K562 (cell line): ENCODE results near the gene SKAP1. TPM values are rescaled to one million over a fixed set of nuclear protein-coding genes. Genes with fewer than 3 reads are reported as not detected.

Experiments
- BHLHE40 ChIP-seq: IDR thresholded peaks from 2 replicates; pipeline ENCODE4 v1.6.1; 2011; ENCODE audit warnings: low read length, improper control_type of control experiment
- BRCA1 ChIP-seq, 2 experiments: fragments of 450-650 bp in 1 of 2; sonication (generic) in 1 of 2; formaldehyde crosslinking in 1 of 2; IDR thresholded peaks; 2 replicates each; pipeline versions ENCODE4 v1.5.0 to v1.6.1; 2017 to 2020; ENCODE audit warnings: mild to moderate bottlenecking in 1 of 2, missing genetic modification reagents in 1 of 2
- CBFB ChIP-seq: sonication (generic); formaldehyde crosslinking; IDR thresholded peaks from 2 replicates; pipeline ENCODE4 v1.4.0; 2020; ENCODE audit warnings: mild to moderate bottlenecking, missing genetic modification reagents
- DDX20 ChIP-seq: fragments of 450-650 bp; IDR thresholded peaks from 2 replicates; pipeline ENCODE4 v1.6.1; 2016; ENCODE audit warnings: missing genetic modification characterization, low read depth, mild to moderate bottlenecking, missing compliant biosample characterization, moderate library complexity
- ELF1 ChIP-seq: fragments of 200-800 bp; sonication (Bioruptor generic); IDR thresholded peaks from 2 replicates; pipeline ENCODE4 v1.6.1; 2016; ENCODE audit warnings: missing genetic modification characterization, missing compliant biosample characterization
- ETV1 ChIP-seq: fragments of 450-650 bp; conservative IDR thresholded peaks from 2 replicates; pipeline ENCODE4 v1.6.1; 2016; ENCODE audit warnings: missing genetic modification characterization, control low read depth, low read depth, missing compliant biosample characterization
- FOXA3 ChIP-seq, 2 experiments: fragments of 450-650 bp in 1 of 2; sonication (generic) in 1 of 2; formaldehyde crosslinking; IDR thresholded peaks in 1 of 2; conservative IDR thresholded peaks in 1 of 2; 2 replicates each; pipeline versions ENCODE4 v1.4.0 to v1.8.0; 2020 to 2022; ENCODE audit warnings: mild to moderate bottlenecking in 2 of 2, missing genetic modification reagents in 1 of 2
- JUN ChIP-seq, 2 experiments: sonication (generic) in 1 of 2; formaldehyde crosslinking in 1 of 2; IDR thresholded peaks; 2 replicates each; pipeline versions ENCODE4 v1.6.1 to v1.8.0; 2012 to 2022; ENCODE audit warnings: borderline replicate concordance in 2 of 2, mild to moderate bottlenecking in 2 of 2, improper control_type of control experiment in 1 of 2, low read depth in 1 of 2, low read length in 1 of 2, missing genetic modification reagents in 1 of 2
- KAT8 ChIP-seq: fragments of 450-650 bp; IDR thresholded peaks from 2 replicates; pipeline ENCODE4 v1.6.1; 2016; ENCODE audit warnings: low read depth, mild to moderate bottlenecking
- NFE2 ChIP-seq: IDR thresholded peaks from 2 replicates; pipeline ENCODE4 v1.6.1; 2014; ENCODE audit warnings: antibody characterized with exemption, low read depth
- NFIC ChIP-seq: fragments of 450-650 bp; IDR thresholded peaks from 2 replicates; pipeline ENCODE4 v1.6.1; 2017; ENCODE audit warnings: mild to moderate bottlenecking, inconsistent platforms
- PML ChIP-seq: IDR thresholded peaks from 2 replicates; pipeline ENCODE4 v1.6.1; 2012; ENCODE audit warnings: low read length, inconsistent platforms
- TEAD2 ChIP-seq: fragments of 450-650 bp; IDR thresholded peaks from 2 replicates; pipeline ENCODE4 v1.6.1; 2016; ENCODE audit warnings: missing genetic modification characterization, control low read depth, missing compliant biosample characterization
- polyA plus RNA-seq, 8 experiments: library from polyadenylated mRNA; depleted of rRNA in 4 of 8; stranded (reverse) in 5 of 8; unstranded in 3 of 8; fragments of >200 nt; fragmentation: Nextera tagmentation in 2 of 8; fragmentation: Illumina TruSeq in 1 of 8; extraction: Ambion mirVana in 2 of 8; extraction: Trizol in 1 of 8; gene quantifications; 2 replicates each; pipeline versions ENCODE4 v1.2.1 to v1.2.3, GENCODE V29; 2011 to 2014; ENCODE audit warnings: inconsistent platforms in 1 of 8, missing spikeins in 1 of 8
- total RNA-seq, 7 experiments: library from RNA; depleted of rRNA in 6 of 7; stranded (reverse); fragments of >200 nt in 6 of 7; fragmentation: Illumina TruSeq in 2 of 7; extraction: Trizol in 2 of 7; gene quantifications; 2 replicates each; pipeline versions ENCODE4 v1.2.1 to v1.2.3, GENCODE V29; 2011 to 2021; ENCODE audit warnings: low replicate concordance in 1 of 7
- TF ChIP-seq, protein P1 (sequence below): fragments of 200-600 bp; sonication (generic); IDR thresholded peaks from one replicate; pipeline ENCODE4 v1.6.1; 2012; ENCODE audit warnings: mild to moderate bottlenecking, low read depth, low read length, inconsistent platforms
- TF ChIP-seq, protein P2 (sequence below): sonication (generic); formaldehyde crosslinking; IDR thresholded peaks from 2 replicates; pipeline ENCODE4 v1.8.0; 2023; ENCODE audit warnings: mild to moderate bottlenecking, missing genetic modification reagents

The SKAP1 gene
- total and polyA plus RNA-seq, 9 of the 15 experiments (the other 6 are each of a cell fraction or from before 2014, with no cell fraction given), result 0.06 to 0.80 (median 0.10) TPM; not detected in 4

DNA sequence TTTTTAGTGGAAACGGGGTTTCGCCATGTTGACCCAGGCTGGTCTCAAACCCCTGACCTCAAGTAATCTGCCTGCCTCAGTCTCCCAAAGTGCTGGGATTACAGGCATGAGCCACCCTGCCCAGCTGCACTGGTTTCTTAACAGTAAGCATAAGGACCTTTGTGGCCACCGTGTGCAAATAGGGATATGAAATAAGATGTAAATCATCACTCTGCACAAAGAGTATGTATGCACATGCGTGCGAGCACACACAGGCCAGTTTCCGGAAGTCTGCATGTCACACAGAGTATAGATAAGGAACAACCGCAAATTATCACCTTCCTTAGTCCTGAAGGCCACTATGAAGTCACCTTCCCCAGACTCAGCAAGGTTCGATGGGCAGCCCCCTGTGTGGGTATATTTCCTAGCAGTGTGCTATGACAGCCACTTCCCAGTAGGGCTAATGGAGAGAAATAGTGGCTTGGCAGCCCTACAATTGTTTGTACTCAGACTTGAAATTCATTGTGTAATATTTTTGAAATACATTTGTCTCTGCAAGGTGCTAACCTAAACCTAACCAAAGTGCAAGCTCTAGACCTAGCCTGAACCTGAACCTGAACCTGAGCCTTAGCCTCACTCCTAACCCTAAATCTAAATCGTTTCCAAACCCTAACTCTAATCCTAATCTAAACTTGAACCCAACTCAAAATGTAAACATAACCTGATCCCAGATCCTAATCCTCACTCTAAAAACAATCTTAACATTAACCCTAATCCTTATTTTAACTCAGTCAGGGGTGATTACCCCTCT lies 48.4 kb upstream of the SKAP1 start (continued):
- TF ChIP-seq NFE2, result peak; percentile 35; the same call in 1 of the 2 replicates
- peak; percentile 91 for TF ChIP-seq ELF1 (tag)
- TF ChIP-seq BHLHE40, result peak; percentile 85
- TF ChIP-seq CBFB (CRISPR knock-in tag), result peak; percentile 98
- TF ChIP-seq TEAD2, result no peak
- no peak for TF ChIP-seq DDX20 (tag)
- peak; percentile 85 for TF ChIP-seq JUN (IDR thresholded peaks at IDR 0.05; ENCODE audit: borderline replicate concordance, low read depth, low read length)
- TF ChIP-seq JUN (CRISPR knock-in tag; IDR thresholded peaks at IDR 0.05; ENCODE audit: borderline replicate concordance), result no peak
- TF ChIP-seq ETV1 (tag), result peak; percentile 99
- TF ChIP-seq, protein P1, sequence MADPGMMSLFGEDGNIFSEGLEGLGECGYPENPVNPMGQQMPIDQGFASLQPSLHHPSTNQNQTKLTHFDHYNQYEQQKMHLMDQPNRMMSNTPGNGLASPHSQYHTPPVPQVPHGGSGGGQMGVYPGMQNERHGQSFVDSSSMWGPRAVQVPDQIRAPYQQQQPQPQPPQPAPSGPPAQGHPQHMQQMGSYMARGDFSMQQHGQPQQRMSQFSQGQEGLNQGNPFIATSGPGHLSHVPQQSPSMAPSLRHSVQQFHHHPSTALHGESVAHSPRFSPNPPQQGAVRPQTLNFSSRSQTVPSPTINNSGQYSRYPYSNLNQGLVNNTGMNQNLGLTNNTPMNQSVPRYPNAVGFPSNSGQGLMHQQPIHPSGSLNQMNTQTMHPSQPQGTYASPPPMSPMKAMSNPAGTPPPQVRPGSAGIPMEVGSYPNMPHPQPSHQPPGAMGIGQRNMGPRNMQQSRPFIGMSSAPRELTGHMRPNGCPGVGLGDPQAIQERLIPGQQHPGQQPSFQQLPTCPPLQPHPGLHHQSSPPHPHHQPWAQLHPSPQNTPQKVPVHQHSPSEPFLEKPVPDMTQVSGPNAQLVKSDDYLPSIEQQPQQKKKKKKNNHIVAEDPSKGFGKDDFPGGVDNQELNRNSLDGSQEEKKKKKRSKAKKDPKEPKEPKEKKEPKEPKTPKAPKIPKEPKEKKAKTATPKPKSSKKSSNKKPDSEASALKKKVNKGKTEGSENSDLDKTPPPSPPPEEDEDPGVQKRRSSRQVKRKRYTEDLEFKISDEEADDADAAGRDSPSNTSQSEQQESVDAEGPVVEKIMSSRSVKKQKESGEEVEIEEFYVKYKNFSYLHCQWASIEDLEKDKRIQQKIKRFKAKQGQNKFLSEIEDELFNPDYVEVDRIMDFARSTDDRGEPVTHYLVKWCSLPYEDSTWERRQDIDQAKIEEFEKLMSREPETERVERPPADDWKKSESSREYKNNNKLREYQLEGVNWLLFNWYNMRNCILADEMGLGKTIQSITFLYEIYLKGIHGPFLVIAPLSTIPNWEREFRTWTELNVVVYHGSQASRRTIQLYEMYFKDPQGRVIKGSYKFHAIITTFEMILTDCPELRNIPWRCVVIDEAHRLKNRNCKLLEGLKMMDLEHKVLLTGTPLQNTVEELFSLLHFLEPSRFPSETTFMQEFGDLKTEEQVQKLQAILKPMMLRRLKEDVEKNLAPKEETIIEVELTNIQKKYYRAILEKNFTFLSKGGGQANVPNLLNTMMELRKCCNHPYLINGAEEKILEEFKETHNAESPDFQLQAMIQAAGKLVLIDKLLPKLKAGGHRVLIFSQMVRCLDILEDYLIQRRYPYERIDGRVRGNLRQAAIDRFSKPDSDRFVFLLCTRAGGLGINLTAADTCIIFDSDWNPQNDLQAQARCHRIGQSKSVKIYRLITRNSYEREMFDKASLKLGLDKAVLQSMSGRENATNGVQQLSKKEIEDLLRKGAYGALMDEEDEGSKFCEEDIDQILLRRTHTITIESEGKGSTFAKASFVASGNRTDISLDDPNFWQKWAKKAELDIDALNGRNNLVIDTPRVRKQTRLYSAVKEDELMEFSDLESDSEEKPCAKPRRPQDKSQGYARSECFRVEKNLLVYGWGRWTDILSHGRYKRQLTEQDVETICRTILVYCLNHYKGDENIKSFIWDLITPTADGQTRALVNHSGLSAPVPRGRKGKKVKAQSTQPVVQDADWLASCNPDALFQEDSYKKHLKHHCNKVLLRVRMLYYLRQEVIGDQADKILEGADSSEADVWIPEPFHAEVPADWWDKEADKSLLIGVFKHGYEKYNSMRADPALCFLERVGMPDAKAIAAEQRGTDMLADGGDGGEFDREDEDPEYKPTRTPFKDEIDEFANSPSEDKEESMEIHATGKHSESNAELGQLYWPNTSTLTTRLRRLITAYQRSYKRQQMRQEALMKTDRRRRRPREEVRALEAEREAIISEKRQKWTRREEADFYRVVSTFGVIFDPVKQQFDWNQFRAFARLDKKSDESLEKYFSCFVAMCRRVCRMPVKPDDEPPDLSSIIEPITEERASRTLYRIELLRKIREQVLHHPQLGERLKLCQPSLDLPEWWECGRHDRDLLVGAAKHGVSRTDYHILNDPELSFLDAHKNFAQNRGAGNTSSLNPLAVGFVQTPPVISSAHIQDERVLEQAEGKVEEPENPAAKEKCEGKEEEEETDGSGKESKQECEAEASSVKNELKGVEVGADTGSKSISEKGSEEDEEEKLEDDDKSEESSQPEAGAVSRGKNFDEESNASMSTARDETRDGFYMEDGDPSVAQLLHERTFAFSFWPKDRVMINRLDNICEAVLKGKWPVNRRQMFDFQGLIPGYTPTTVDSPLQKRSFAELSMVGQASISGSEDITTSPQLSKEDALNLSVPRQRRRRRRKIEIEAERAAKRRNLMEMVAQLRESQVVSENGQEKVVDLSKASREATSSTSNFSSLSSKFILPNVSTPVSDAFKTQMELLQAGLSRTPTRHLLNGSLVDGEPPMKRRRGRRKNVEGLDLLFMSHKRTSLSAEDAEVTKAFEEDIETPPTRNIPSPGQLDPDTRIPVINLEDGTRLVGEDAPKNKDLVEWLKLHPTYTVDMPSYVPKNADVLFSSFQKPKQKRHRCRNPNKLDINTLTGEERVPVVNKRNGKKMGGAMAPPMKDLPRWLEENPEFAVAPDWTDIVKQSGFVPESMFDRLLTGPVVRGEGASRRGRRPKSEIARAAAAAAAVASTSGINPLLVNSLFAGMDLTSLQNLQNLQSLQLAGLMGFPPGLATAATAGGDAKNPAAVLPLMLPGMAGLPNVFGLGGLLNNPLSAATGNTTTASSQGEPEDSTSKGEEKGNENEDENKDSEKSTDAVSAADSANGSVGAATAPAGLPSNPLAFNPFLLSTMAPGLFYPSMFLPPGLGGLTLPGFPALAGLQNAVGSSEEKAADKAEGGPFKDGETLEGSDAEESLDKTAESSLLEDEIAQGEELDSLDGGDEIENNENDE, result no peak
- TF ChIP-seq KAT8, result no peak
- TF ChIP-seq, protein P2, sequence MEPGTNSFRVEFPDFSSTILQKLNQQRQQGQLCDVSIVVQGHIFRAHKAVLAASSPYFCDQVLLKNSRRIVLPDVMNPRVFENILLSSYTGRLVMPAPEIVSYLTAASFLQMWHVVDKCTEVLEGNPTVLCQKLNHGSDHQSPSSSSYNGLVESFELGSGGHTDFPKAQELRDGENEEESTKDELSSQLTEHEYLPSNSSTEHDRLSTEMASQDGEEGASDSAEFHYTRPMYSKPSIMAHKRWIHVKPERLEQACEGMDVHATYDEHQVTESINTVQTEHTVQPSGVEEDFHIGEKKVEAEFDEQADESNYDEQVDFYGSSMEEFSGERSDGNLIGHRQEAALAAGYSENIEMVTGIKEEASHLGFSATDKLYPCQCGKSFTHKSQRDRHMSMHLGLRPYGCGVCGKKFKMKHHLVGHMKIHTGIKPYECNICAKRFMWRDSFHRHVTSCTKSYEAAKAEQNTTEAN (CRISPR knock-in tag), result no peak
- TF ChIP-seq PML, result peak; percentile 84
- TF ChIP-seq BRCA1 (IDR thresholded peaks at IDR 0.05), result no peak
- no peak for TF ChIP-seq BRCA1 (CRISPR knock-in tag; IDR thresholded peaks at IDR 0.05)
- peak; percentile 56; the same call in 1 of the 2 replicates for TF ChIP-seq NFIC
- TF ChIP-seq FOXA3 (CRISPR knock-in tag; conservative IDR thresholded peaks at IDR 0.05 in 1 of 2, IDR thresholded peaks at IDR 0.05 in 1 of 2), result peak; percentile 75 to 91
